ENCODE data around the gene NHS. TPM values are rescaled to one million over a fixed set of nuclear protein-coding genes. Genes with fewer than 3 reads are reported as not detected.

The NHS gene
- total and polyA plus RNA-seq, 2 of the 4 experiments (the other 2 are of a cell fraction): 0.36 to 0.90 TPM

DNA sequence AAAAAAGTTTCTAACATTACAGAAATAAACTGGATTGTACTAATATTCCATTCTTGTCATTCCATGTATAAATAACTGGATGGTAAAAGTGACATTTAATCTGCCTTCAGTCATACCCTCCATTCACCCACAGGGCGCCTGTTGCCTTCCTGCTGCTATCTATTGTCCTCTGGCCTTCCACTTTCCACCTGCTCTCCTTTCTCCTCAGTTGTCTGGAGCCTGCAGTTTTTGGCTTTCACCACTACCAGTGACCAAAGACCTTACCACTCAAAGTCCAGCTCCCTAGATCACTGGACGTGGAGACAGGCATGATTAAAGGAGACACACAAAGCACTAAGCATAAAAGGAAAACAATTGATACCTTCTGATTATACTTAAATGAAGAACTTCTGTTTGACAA lies 46.2 kb upstream of the NHS start:
- H3K4ac ChIP-seq (ENCODE audit: low read depth, low read length): no peak overlapping the region
- no peaks in the 10 kb centered on the region for H3K9me1 ChIP-seq (ENCODE audit: insufficient read depth, low read length)
- no peak overlapping the region for H2BK120ac ChIP-seq (ENCODE audit: low read depth, low read length)
- no peak overlapping the region for H4K5ac ChIP-seq (ENCODE audit: low read depth, low read length)
- no peak for TF ChIP-seq MXI1 (IDR thresholded peaks at IDR 0.05; ENCODE audit: borderline replicate concordance, low read depth, low read length)
- TF ChIP-seq RAD21 (IDR thresholded peaks at IDR 0.05; ENCODE audit: low read length): no peak
- no peak for TF ChIP-seq USF2 (IDR thresholded peaks at IDR 0.05; ENCODE audit: low read depth, low read length)
- no peak for TF ChIP-seq CEBPB (IDR thresholded peaks at IDR 0.05; ENCODE audit: low read depth, low read length)
- TF ChIP-seq NFE2L2 (IDR thresholded peaks at IDR 0.05; ENCODE audit: low read depth, low read length): no peak
- TF ChIP-seq, protein P1, sequence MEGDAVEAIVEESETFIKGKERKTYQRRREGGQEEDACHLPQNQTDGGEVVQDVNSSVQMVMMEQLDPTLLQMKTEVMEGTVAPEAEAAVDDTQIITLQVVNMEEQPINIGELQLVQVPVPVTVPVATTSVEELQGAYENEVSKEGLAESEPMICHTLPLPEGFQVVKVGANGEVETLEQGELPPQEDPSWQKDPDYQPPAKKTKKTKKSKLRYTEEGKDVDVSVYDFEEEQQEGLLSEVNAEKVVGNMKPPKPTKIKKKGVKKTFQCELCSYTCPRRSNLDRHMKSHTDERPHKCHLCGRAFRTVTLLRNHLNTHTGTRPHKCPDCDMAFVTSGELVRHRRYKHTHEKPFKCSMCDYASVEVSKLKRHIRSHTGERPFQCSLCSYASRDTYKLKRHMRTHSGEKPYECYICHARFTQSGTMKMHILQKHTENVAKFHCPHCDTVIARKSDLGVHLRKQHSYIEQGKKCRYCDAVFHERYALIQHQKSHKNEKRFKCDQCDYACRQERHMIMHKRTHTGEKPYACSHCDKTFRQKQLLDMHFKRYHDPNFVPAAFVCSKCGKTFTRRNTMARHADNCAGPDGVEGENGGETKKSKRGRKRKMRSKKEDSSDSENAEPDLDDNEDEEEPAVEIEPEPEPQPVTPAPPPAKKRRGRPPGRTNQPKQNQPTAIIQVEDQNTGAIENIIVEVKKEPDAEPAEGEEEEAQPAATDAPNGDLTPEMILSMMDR (conservative IDR thresholded peaks at IDR 0.05; ENCODE audit: low read depth, low read length): no peak
- TF ChIP-seq CHD1 (IDR thresholded peaks at IDR 0.05; ENCODE audit: low read depth, low read length): no peak
- no peak for TF ChIP-seq MAZ (IDR thresholded peaks at IDR 0.05; ENCODE audit: borderline replicate concordance, low read depth, low read length)
- TF ChIP-seq SMC3 (IDR thresholded peaks at IDR 0.05; ENCODE audit: low read depth, low read length): no peak
- TF ChIP-seq, protein P2, sequence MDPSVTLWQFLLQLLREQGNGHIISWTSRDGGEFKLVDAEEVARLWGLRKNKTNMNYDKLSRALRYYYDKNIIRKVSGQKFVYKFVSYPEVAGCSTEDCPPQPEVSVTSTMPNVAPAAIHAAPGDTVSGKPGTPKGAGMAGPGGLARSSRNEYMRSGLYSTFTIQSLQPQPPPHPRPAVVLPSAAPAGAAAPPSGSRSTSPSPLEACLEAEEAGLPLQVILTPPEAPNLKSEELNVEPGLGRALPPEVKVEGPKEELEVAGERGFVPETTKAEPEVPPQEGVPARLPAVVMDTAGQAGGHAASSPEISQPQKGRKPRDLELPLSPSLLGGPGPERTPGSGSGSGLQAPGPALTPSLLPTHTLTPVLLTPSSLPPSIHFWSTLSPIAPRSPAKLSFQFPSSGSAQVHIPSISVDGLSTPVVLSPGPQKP (IDR thresholded peaks at IDR 0.05; ENCODE audit: borderline replicate concordance, low read depth, low read length): no peak
- TF ChIP-seq BHLHE40 (IDR thresholded peaks at IDR 0.05; ENCODE audit: low read depth, low read length): no peak
- H3K79me1 ChIP-seq (ENCODE audit: low read depth in 1 of 2, low read length in 2 of 2): no peaks in the 10 kb centered on the region
- WGBS, 2 experiments (ENCODE audit: extremely low coverage in 2 of 2, insufficient read length in 1 of 2): no CpG with 5 or more reads among the region's 2 CpGs
- no peak overlapping the region for H2BK15ac ChIP-seq (ENCODE audit: low read depth, low read length)
- intact Hi-C loops (cut with micrococcal nuclease) (no loop called here), in situ Hi-C loops (cut with MboI; ENCODE audit: low sequenced_read_pairs) (no loop called here), dilution Hi-C loops (cut with HindIII; ENCODE audit: low sequenced_read_pairs, unreplicated experiment) (no loop called here)
- H2BK5ac ChIP-seq (ENCODE audit: low read depth, low read length, poor library complexity, severe bottlenecking): no peak overlapping the region
- no peak overlapping the region for H3K27ac ChIP-seq (ENCODE audit: insufficient read depth, low read length)
- no peak overlapping the region for H3K9ac ChIP-seq (ENCODE audit: low read depth, low read length)
- no peak for DNase-seq
- no peak overlapping the region for H2AK9ac ChIP-seq (replicated peaks; ENCODE audit: low read depth, low read length, poor library complexity)
- H2AK5ac ChIP-seq (ENCODE audit: low read depth, low read length): no peak overlapping the region
- no peak overlapping the region for H3K23ac ChIP-seq (ENCODE audit: low read depth, low read length)
- no peak for ATAC-seq (ENCODE audit: low read depth)
- no peak overlapping the region for H3K56ac ChIP-seq (ENCODE audit: extremely low read depth, insufficient read depth, low read length)
- H4K20me1 ChIP-seq (ENCODE audit: insufficient read depth, low read length): no peaks in the 10 kb centered on the region
- ChIA-PET POLR2A (ENCODE audit: unreplicated experiment) (no interaction called here), CTCF (no interaction called here)
- H3K27me3 ChIP-seq (ENCODE audit: control insufficient read depth, insufficient read depth, low read length): no peaks in the 10 kb centered on the region; the same call in 1 of the 2 replicates
- no peaks in the 10 kb centered on the region for H3K36me3 ChIP-seq (ENCODE audit: control insufficient read depth, insufficient read depth, low read length)
- H3K14ac ChIP-seq (replicated peaks; ENCODE audit: low read depth, low read length): no peak overlapping the region
- no peak overlapping the region for H2BK20ac ChIP-seq (ENCODE audit: low read depth, low read length)
- BruUV-seq (replicated peaks): no TSS peak
- no peaks in the 10 kb centered on the region for H3K4me1 ChIP-seq (ENCODE audit: control insufficient read depth, insufficient read depth, low read length)
- H3K18ac ChIP-seq (ENCODE audit: low read depth, low read length): no peak overlapping the region
- no peaks in the 10 kb centered on the region for H3K9me3 ChIP-seq (ENCODE audit: control insufficient read depth, insufficient read depth, low read length)
- no peak overlapping the region for H4K8ac ChIP-seq (ENCODE audit: low read depth in 2 of 2, low read length in 2 of 2)
- H3K4me3 ChIP-seq (ENCODE audit: insufficient read depth, low read depth, low read length): no peak overlapping the region
- no peak overlapping the region for H2AFZ ChIP-seq (replicated peaks; ENCODE audit: low read length, poor library complexity)
- no peak overlapping the region for H4K91ac ChIP-seq (ENCODE audit: insufficient read depth, low read depth, low read length)
- no peak overlapping the region for H3K4me2 ChIP-seq (ENCODE audit: low read depth, low read length)
